HEK293T (cell line): ENCODE measurements around the gene SYNJ1.
A peak's percentile ranks its signal among the peaks of the same experiment; 100 is the strongest.
"Not testable (repeated sequence)": the region's sequence is repeated elsewhere in the genome, so short reads cannot be mapped to it uniquely, and the experiment has no call there.

Experiments used
- CTCF ChIA-PET: fragments of 350-600 bp; formaldehyde crosslinking; extraction: SDS; loops from one replicate; lab custom pipeline; 2021; ENCODE audit warnings: antibody characterized with exemption, inconsistent platforms; lab: Yijun Ruan, JAX
- POLR2A ChIA-PET: fragments of 350-600 bp; formaldehyde crosslinking; extraction: SDS; loops from one replicate; lab custom pipeline; 2020; ENCODE audit warnings: antibody characterized with exemption, inconsistent platforms; lab: Yijun Ruan, JAX
- DNase-seq: peaks from one replicate; pipeline ENCODE4 v3.0.0; 2012; ENCODE audit warnings: mixed read lengths; ENCODE audit errors: extremely low spot score
- ARNT ChIP-seq: fragments of 450-650 bp; IDR thresholded peaks from 2 replicates; pipeline ENCODE4 v1.6.1; 2017; ENCODE audit warnings: mild to moderate bottlenecking
- BHLHE40 ChIP-seq: fragments of 450-650 bp; IDR thresholded peaks from 2 replicates; pipeline ENCODE4 v1.6.1; 2016; ENCODE audit warnings: mild to moderate bottlenecking, moderate library complexity, borderline replicate concordance
- CTBP1 ChIP-seq: fragments of 450-650 bp; IDR thresholded peaks from 2 replicates; pipeline ENCODE4 v1.6.1; 2016; ENCODE audit warnings: borderline replicate concordance
- ELF4 ChIP-seq: fragments of 450-650 bp; IDR thresholded peaks from 2 replicates; pipeline ENCODE4 v1.6.1; 2017; ENCODE audit warnings: antibody characterized with exemption
- FOXA1 ChIP-seq: fragments of 450-650 bp; IDR thresholded peaks from 2 replicates; pipeline ENCODE4 v1.6.1; 2016; ENCODE audit warnings: mild to moderate bottlenecking
- FOXK2 ChIP-seq: fragments of 450-650 bp; IDR thresholded peaks from 2 replicates; pipeline ENCODE4 v1.6.1; 2016; ENCODE audit warnings: mild to moderate bottlenecking
- FOXM1 ChIP-seq: fragments of 450-650 bp; IDR thresholded peaks from 2 replicates; pipeline ENCODE4 v1.6.1; 2017; ENCODE audit warnings: mild to moderate bottlenecking, borderline replicate concordance
- HDGF ChIP-seq: fragments of 450-650 bp; IDR thresholded peaks from 2 replicates; pipeline ENCODE4 v1.6.1; 2017; ENCODE audit warnings: antibody characterized with exemption, borderline replicate concordance
- L3MBTL2 ChIP-seq: fragments of 450-650 bp; conservative IDR thresholded peaks from 2 replicates; pipeline ENCODE4 v1.6.1; 2016; ENCODE audit warnings: mild to moderate bottlenecking
- LEF1 ChIP-seq: fragments of 450-650 bp; IDR thresholded peaks from 2 replicates; pipeline ENCODE4 v1.6.1; 2017; ENCODE audit warnings: mild to moderate bottlenecking, borderline replicate concordance
- NFRKB ChIP-seq: fragments of 450-650 bp; IDR thresholded peaks from 2 replicates; pipeline ENCODE4 v1.6.1; 2016; ENCODE audit warnings: mild to moderate bottlenecking, moderate library complexity
- PKNOX1 ChIP-seq: fragments of 450-650 bp; IDR thresholded peaks from 2 replicates; pipeline ENCODE4 v1.6.1; 2016
- SP1 ChIP-seq: fragments of 450-650 bp; IDR thresholded peaks from 2 replicates; pipeline ENCODE4 v1.6.1; 2017
- SUZ12 ChIP-seq: fragments of 450-650 bp; IDR thresholded peaks from 2 replicates; pipeline ENCODE4 v1.6.1; 2016; ENCODE audit warnings: mild to moderate bottlenecking
- TARDBP ChIP-seq: fragments of 450-650 bp; IDR thresholded peaks from 2 replicates; pipeline ENCODE4 v1.6.1; 2016
- ZNF384 ChIP-seq: fragments of 450-650 bp; IDR thresholded peaks from 2 replicates; pipeline ENCODE4 v1.6.1; 2016

The SYNJ1 gene

GRCh38 chr21:32612075-32612998, 115.5 kb downstream of the SYNJ1 start, which contains the start of gene CFAP298:
CFAP298 (minus strand) TSS chr21:32612377; CDS start chr21:32612243, 134 bp downstream.
- ChIA-PET CTCF (interaction anchor here (0.5 to 1.3 kb wide), 2 partner anchors 11 to 954 kb away, joined by 5 to 7 read pairs; no protein-coding TSS in a partner anchor), POLR2A (interaction anchor here (0.8 to 2.5 kb wide), 4 partner anchors 10 to 159 kb away, joined by 3 to 7 read pairs (median 6); partner anchors contain the start of gene PAXBP1)
- peak; percentile 88 for DNase-seq
- peak; percentile 67 for TF ChIP-seq L3MBTL2
- TF ChIP-seq NFRKB, result no peak
- TF ChIP-seq ELF4, result peak; percentile 80
- no peak for TF ChIP-seq TARDBP
- TF ChIP-seq CTBP1, result peak; percentile 82; the same call in 1 of the 2 replicates
- no peak for TF ChIP-seq HDGF

- peak; percentile 54 for DNase-seq
- POLR2A ChIA-PET, result interaction anchor here (0.8 to 2.5 kb wide), 2 partner anchors 117 to 160 kb away, joined by 6 read pairs; partner anchors contain the start of gene PAXBP1
- CTCF ChIA-PET, result interaction anchor here (1.3 kb wide), 1 partner anchor 10 kb away, joined by 7 read pairs; no protein-coding TSS in a partner anchor
- no peak for TF ChIP-seq LEF1
- no peak for TF ChIP-seq FOXA1
- TF ChIP-seq L3MBTL2, result no peak
- no peak for TF ChIP-seq NFRKB
- TF ChIP-seq PKNOX1, result no peak
Measured at GRCh38 chr21:32611471-32611997, 116.3 kb downstream of the SYNJ1 start.

GRCh38 chr21:32610940-32611339, 116.9 kb downstream of the SYNJ1 start:
- CTCF ChIA-PET, DNase-seq: not testable (repeated sequence)
- POLR2A ChIA-PET, result interaction anchor here (2.5 kb wide), 1 partner anchor 118 kb away, joined by 6 read pairs; no protein-coding TSS in a partner anchor

- ChIA-PET CTCF (interaction anchor here (1.3 kb wide), 1 partner anchor 8 kb away, joined by 7 read pairs; no protein-coding TSS in a partner anchor), POLR2A (no interaction called here)
- TF ChIP-seq LEF1, result no peak
- TF ChIP-seq BHLHE40, result no peak
- TF ChIP-seq NFRKB, result no peak
- no peak for TF ChIP-seq FOXM1
- TF ChIP-seq FOXK2, result no peak
- TF ChIP-seq ELF4, result no peak
- no peak for DNase-seq
Measured at GRCh38 chr21:32608851-32609250, 119.0 kb downstream of the SYNJ1 start.

- TF ChIP-seq HDGF (no peak), CTBP1 (no peak), L3MBTL2 (no peak), FOXM1 (no peak)
- DNase-seq, result no peak
- POLR2A ChIA-PET, result no interaction called here
- CTCF ChIA-PET, result interaction anchor here (1.5 kb wide), 1 partner anchor 202 kb away, joined by 3 read pairs; no protein-coding TSS in a partner anchor
Measured at GRCh38 chr21:32605469-32605868, 122.3 kb downstream of the SYNJ1 start.

GRCh38 chr21:32604464-32604863, 123.3 kb downstream of the SYNJ1 start:
- TF ChIP-seq NFRKB (no peak), SUZ12 (no peak), FOXA1 (no peak), LEF1 (no peak), BHLHE40 (no peak), CTBP1 (no peak), FOXK2 (no peak), SP1 (no peak), TARDBP (no peak), ZNF384 (no peak), ELF4 (no peak), PKNOX1 (no peak), ARNT (no peak), L3MBTL2 (no peak), HDGF (no peak), FOXM1 (no peak)
- no peak for DNase-seq
- ChIA-PET CTCF (no interaction called here), POLR2A (no interaction called here)

- CTCF ChIA-PET, result no interaction called here
- DNase-seq, result no peak
- TF ChIP-seq FOXA1 (no peak), TARDBP (no peak), ZNF384 (no peak), CTBP1 (no peak), L3MBTL2 (no peak), ARNT (no peak), NFRKB (no peak), FOXK2 (no peak)
- POLR2A ChIA-PET, result interaction anchor here (2.1 kb wide), 1 partner anchor 9 kb away, joined by 7 read pairs; the partner anchor contains the start of gene CFAP298
Measured at GRCh38 chr21:32603131-32603530, 124.7 kb downstream of the SYNJ1 start.
